Brain microvascular endothelial cell (primary cell): ENCODE results near the gene LAMA3.

Experiments
- DNase-seq: peaks from one replicate; pipeline ENCODE4 v3.0.0-alpha.2; 2020
- H3K27ac ChIP-seq: fragments of 250-450 bp; sonication (Bioruptor Pico); 2 replicates; pipeline ENCODE4 v1.5.1; 2020; ENCODE audit warnings: mild to moderate bottlenecking, moderate library complexity
- H3K27me3 ChIP-seq: fragments of 250-450 bp; sonication (Bioruptor Pico); replicated peaks from 2 replicates; pipeline ENCODE4 v1.5.1; 2020; ENCODE audit warnings: mild to moderate bottlenecking
- H3K36me3 ChIP-seq: fragments of 250-450 bp; sonication (Bioruptor Pico); replicated peaks from 2 replicates; pipeline ENCODE4 v1.5.1; 2020; ENCODE audit warnings: mild to moderate bottlenecking
- H3K4me3 ChIP-seq: 2 replicates; pipeline ENCODE4 v1.5.1; 2011; ENCODE audit warnings: low read depth, mild to moderate bottlenecking, control low read depth, low read length, moderate library complexity
- CTCF ChIP-seq: IDR thresholded peaks from 2 replicates; pipeline ENCODE4 v1.5.1; 2011; ENCODE audit warnings: low read depth, mild to moderate bottlenecking, moderate library complexity, low read length, control low read depth, inconsistent platforms; ENCODE audit errors: missing control alignments
- in situ Hi-C: cut with HindIII; loops from 2 replicates; pipeline ENCODE4 v1.10.0; 2017; ENCODE audit warnings: low sequenced_read_pairs, low pct_ligation_motif_present

LAMA3 gene

GRCh38 chr18:23763343-23763742, 74.1 kb downstream of the LAMA3 start:
- in situ Hi-C loops = no loop called here
- no peak for TF ChIP-seq CTCF

GRCh38 chr18:23765931-23766330, 76.7 kb downstream of the LAMA3 start:
- TF ChIP-seq CTCF = no peak
- H3K27ac ChIP-seq = no peak overlapping the region
- no peak overlapping the region for H3K4me3 ChIP-seq
- DNase-seq = no peak
- H3K27me3 ChIP-seq = no peaks in the 10 kb centered on the region
- in situ Hi-C loops = no loop called here
- H3K36me3 ChIP-seq = no peaks in the 10 kb centered on the region

More at GRCh38 chr18:23763343-23763742, 74.1 kb downstream of the LAMA3 start:
- H3K36me3 ChIP-seq = no peaks in the 10 kb centered on the region
- H3K27ac ChIP-seq = no peak overlapping the region
- H3K4me3 ChIP-seq = no peak overlapping the region
- H3K27me3 ChIP-seq = no peaks in the 10 kb centered on the region
- no peak for DNase-seq

DNA sequence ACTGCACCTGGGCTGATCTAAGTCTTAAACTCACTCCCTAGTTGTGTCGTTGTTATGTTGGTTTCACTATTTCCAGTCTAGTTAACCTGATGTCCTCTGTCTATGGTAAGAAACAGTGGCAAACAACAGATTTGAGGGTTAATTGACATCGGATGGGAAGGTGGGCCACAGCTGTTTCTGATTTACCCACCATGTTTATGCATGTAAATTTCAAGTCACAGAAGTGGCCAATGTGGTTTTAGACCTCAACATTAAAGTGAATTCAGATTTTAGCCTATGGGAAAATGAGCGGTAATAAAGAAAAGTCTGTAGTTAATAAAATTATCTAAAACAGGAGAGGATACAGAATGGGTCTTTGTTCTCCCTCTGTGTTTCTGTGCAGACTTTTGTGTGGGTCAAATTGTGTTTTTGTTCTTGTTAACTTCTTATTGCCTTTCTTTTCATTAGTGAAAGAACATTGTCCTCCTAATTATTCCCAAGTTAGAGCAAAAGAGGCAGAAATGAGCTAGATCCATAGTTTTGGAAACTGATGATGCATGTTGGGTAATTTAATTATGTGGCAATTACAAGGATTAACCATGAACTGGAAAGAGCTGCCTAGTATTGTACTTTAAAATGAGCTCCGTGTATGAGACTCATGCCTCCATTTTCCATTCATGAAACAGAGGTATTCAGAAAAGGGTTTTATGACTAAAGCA, 83.2 kb downstream of the LAMA3 start:
- in situ Hi-C loops = no loop called here
- no peak for TF ChIP-seq CTCF
- DNase-seq = no peak

DNA sequence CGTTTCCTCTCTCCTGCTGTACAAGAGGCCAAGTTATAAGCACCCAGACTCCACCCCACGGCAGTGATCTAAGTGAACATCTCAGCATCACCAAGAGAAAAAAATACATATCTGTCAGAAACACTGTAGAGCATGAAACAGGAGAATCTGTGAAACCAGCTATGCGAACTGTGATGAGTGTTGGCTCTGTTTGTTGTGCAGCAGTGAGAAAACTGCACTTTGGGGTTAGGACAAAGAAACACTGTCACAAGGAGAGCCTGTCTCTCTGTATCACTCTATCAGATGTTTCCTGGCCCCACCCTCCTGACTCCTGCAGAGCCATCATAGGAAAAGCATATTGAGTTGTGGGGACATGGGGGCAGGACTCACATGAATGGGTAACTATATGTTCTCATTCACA, 87.1 kb downstream of the LAMA3 start:
- in situ Hi-C loops = no loop called here
- H3K27ac ChIP-seq = no peak overlapping the region

More for the DNA sequence above, 83.2 kb downstream of the LAMA3 start:
- no peak overlapping the region for H3K27ac ChIP-seq
- no peak overlapping the region for H3K4me3 ChIP-seq
- no peaks in the 10 kb centered on the region for H3K27me3 ChIP-seq
- no peaks in the 10 kb centered on the region for H3K36me3 ChIP-seq

DNA sequence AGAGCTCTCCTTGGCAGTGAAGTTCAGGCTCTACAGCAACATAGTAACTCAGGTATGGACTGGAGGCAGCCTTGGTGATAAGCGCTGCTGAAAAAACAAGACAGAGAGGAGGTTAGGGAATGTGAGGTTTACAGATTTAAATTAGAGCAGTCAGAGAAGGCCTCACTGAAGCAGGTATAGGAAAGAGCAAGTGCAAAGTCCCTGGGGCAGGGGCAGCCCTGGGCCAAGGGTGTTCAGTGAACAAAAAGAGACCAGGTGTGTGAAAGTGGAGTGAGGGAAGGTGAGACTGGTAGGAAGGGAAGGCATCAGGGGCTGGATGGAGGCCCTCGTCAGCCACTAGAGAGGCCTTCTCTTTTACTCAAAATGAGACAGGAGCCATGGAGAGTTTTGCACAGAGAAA, 89.6 kb downstream of the LAMA3 start:
- no peak for DNase-seq
- Histone ChIP-seq H3K27me3 (no peaks in the 10 kb centered on the region), H3K36me3 (no peaks in the 10 kb centered on the region), H3K4me3 (no peak overlapping the region), H3K27ac (no peak overlapping the region)
- TF ChIP-seq CTCF = no peak
- in situ Hi-C loops = no loop called here

More for the DNA sequence above, 87.1 kb downstream of the LAMA3 start:
- Histone ChIP-seq H3K4me3 (no peak overlapping the region), H3K27me3 (no peaks in the 10 kb centered on the region), H3K36me3 (no peaks in the 10 kb centered on the region)
- DNase-seq = no peak
- no peak for TF ChIP-seq CTCF
